Measurements from ENCODE around the gene PPP4R1.

PPP4R1 gene

GRCh38 chr18:9604348-9604747, 10.0 kb downstream of the PPP4R1 start:
- TF ChIP-seq HDGF (IDR thresholded peaks at IDR 0.05; ENCODE audit: borderline replicate concordance): no peak
- ChIA-PET POLR2A (no interaction called here), CTCF (no interaction called here)
- no peak for DNase-seq (ENCODE audit: extremely low spot score)

- CTCF ChIA-PET: interaction anchor here (0.6 kb wide), 1 partner anchor 13 kb away, joined by 3 read pairs; no protein-coding TSS in a partner anchor
- POLR2A ChIA-PET: no interaction called here
- DNase-seq (ENCODE audit: extremely low spot score): no peak
- TF ChIP-seq FOXM1 (IDR thresholded peaks at IDR 0.05; ENCODE audit: borderline replicate concordance) (no peak), SUZ12 (IDR thresholded peaks at IDR 0.05) (no peak), LEF1 (IDR thresholded peaks at IDR 0.05; ENCODE audit: borderline replicate concordance) (no peak), BHLHE40 (IDR thresholded peaks at IDR 0.05; ENCODE audit: borderline replicate concordance) (no peak), PKNOX1 (IDR thresholded peaks at IDR 0.05) (no peak), TARDBP (IDR thresholded peaks at IDR 0.05) (no peak), CTBP1 (IDR thresholded peaks at IDR 0.05; ENCODE audit: borderline replicate concordance) (no peak), ARNT (IDR thresholded peaks at IDR 0.05) (no peak), FOXK2 (IDR thresholded peaks at IDR 0.05) (no peak)
Measured at GRCh38 chr18:9599328-9599727, 15.0 kb downstream of the PPP4R1 start.

GRCh38 chr18:9597609-9598008, 16.8 kb downstream of the PPP4R1 start:
- ChIA-PET POLR2A (no interaction called here), CTCF (no interaction called here)
- no peak for DNase-seq (ENCODE audit: extremely low spot score)
- TF ChIP-seq ARNT (IDR thresholded peaks at IDR 0.05): no peak
- no peak for TF ChIP-seq SUZ12 (IDR thresholded peaks at IDR 0.05)
- TF ChIP-seq LEF1 (IDR thresholded peaks at IDR 0.05; ENCODE audit: borderline replicate concordance): no peak

GRCh38 chr18:9596843-9597526, 17.4 kb downstream of the PPP4R1 start:
- DNase-seq (ENCODE audit: extremely low spot score): no peak
- CTCF ChIA-PET: no interaction called here
- no peak for TF ChIP-seq HDGF (IDR thresholded peaks at IDR 0.05; ENCODE audit: borderline replicate concordance)
- no peak for TF ChIP-seq L3MBTL2 (conservative IDR thresholded peaks at IDR 0.05)
- TF ChIP-seq FOXM1 (IDR thresholded peaks at IDR 0.05; ENCODE audit: borderline replicate concordance): no peak
- TF ChIP-seq CTBP1 (IDR thresholded peaks at IDR 0.05; ENCODE audit: borderline replicate concordance): no peak
- TF ChIP-seq NFRKB (IDR thresholded peaks at IDR 0.05): no peak
- no peak for TF ChIP-seq ARNT (IDR thresholded peaks at IDR 0.05)
- TF ChIP-seq TARDBP (IDR thresholded peaks at IDR 0.05): no peak
- no peak for TF ChIP-seq BHLHE40 (IDR thresholded peaks at IDR 0.05; ENCODE audit: borderline replicate concordance)
- POLR2A ChIA-PET: no interaction called here

GRCh38 chr18:9596226-9596625, 18.1 kb downstream of the PPP4R1 start:
- POLR2A ChIA-PET: no interaction called here
- TF ChIP-seq FOXK2 (IDR thresholded peaks at IDR 0.05) (no peak), L3MBTL2 (conservative IDR thresholded peaks at IDR 0.05) (no peak), TARDBP (IDR thresholded peaks at IDR 0.05) (no peak), ARNT (IDR thresholded peaks at IDR 0.05) (no peak), SP1 (IDR thresholded peaks at IDR 0.05) (no peak), ZNF384 (IDR thresholded peaks at IDR 0.05) (no peak), LEF1 (IDR thresholded peaks at IDR 0.05; ENCODE audit: borderline replicate concordance) (no peak), BHLHE40 (IDR thresholded peaks at IDR 0.05; ENCODE audit: borderline replicate concordance) (no peak), NFRKB (IDR thresholded peaks at IDR 0.05) (no peak), FOXA1 (IDR thresholded peaks at IDR 0.05) (no peak), ELF4 (IDR thresholded peaks at IDR 0.05) (no peak)

GRCh38 chr18:9594823-9595596, 19.3 kb downstream of the PPP4R1 start:
- no peak for DNase-seq (ENCODE audit: extremely low spot score)
- ChIA-PET CTCF (no interaction called here), POLR2A (no interaction called here)
- TF ChIP-seq ZNF384 (IDR thresholded peaks at IDR 0.05): no peak
- no peak for TF ChIP-seq FOXA1 (IDR thresholded peaks at IDR 0.05)
- TF ChIP-seq ELF4 (IDR thresholded peaks at IDR 0.05): no peak
- TF ChIP-seq TARDBP (IDR thresholded peaks at IDR 0.05): no peak
- TF ChIP-seq NFRKB (IDR thresholded peaks at IDR 0.05): no peak

More at GRCh38 chr18:9596226-9596625, 18.1 kb downstream of the PPP4R1 start:
- CTCF ChIA-PET: no interaction called here
- DNase-seq (ENCODE audit: extremely low spot score): no peak

- POLR2A ChIA-PET: no interaction called here
- no peak for DNase-seq (ENCODE audit: extremely low spot score)
- CTCF ChIA-PET: no interaction called here
- no peak for TF ChIP-seq LEF1 (IDR thresholded peaks at IDR 0.05; ENCODE audit: borderline replicate concordance)
- no peak for TF ChIP-seq FOXK2 (IDR thresholded peaks at IDR 0.05)
- TF ChIP-seq NFRKB (IDR thresholded peaks at IDR 0.05): no peak
- no peak for TF ChIP-seq SP1 (IDR thresholded peaks at IDR 0.05)
- no peak for TF ChIP-seq FOXA1 (IDR thresholded peaks at IDR 0.05)
- no peak for TF ChIP-seq L3MBTL2 (conservative IDR thresholded peaks at IDR 0.05)
- no peak for TF ChIP-seq HDGF (IDR thresholded peaks at IDR 0.05; ENCODE audit: borderline replicate concordance)
- no peak for TF ChIP-seq ELF4 (IDR thresholded peaks at IDR 0.05)
- TF ChIP-seq ARNT (IDR thresholded peaks at IDR 0.05): no peak
- no peak for TF ChIP-seq SUZ12 (IDR thresholded peaks at IDR 0.05)
- no peak for TF ChIP-seq BHLHE40 (IDR thresholded peaks at IDR 0.05; ENCODE audit: borderline replicate concordance)
- TF ChIP-seq FOXM1 (IDR thresholded peaks at IDR 0.05; ENCODE audit: borderline replicate concordance): no peak
- TF ChIP-seq PKNOX1 (IDR thresholded peaks at IDR 0.05): no peak
- no peak for TF ChIP-seq CTBP1 (IDR thresholded peaks at IDR 0.05; ENCODE audit: borderline replicate concordance)
- no peak for TF ChIP-seq ZNF384 (IDR thresholded peaks at IDR 0.05)
- no peak for TF ChIP-seq TARDBP (IDR thresholded peaks at IDR 0.05)
Measured at GRCh38 chr18:9587924-9588323, 26.4 kb downstream of the PPP4R1 start.

All from HEK293T (cell line).